Measurements from ENCODE around the gene NEK6. TPM values are rescaled to one million over a fixed set of nuclear protein-coding genes. Genes with fewer than 3 reads are reported as not detected.

Gene NEK6
- total RNA-seq, 1 donor from 2014 or later: 43.9 TPM

GRCh38 chr9:124306098-124306735, 48.5 kb downstream of the NEK6 start:
- no peaks in the 10 kb centered on the region for H3K4me1 Mint-ChIP-seq (ENCODE audit: unreplicated experiment)
- no peak for DNase-seq (ENCODE audit: low spot score)
- no peak overlapping the region for H3K27ac Mint-ChIP-seq (ENCODE audit: unreplicated experiment)
- no peak for TF ChIP-seq CTCF (IDR thresholded peaks at IDR 0.05; ENCODE audit: unreplicated experiment)
- H3K36me3 Mint-ChIP-seq (ENCODE audit: low read depth, unreplicated experiment): peaks cover 11% of the 10 kb centered on the region
- H3K4me3 Mint-ChIP-seq (ENCODE audit: unreplicated experiment): no peak overlapping the region
- peaks cover 2% of the 10 kb centered on the region for H3K27me3 Mint-ChIP-seq (ENCODE audit: unreplicated experiment)
- no peaks in the 10 kb centered on the region for H3K9me3 Mint-ChIP-seq (ENCODE audit: unreplicated experiment)

- TF ChIP-seq CTCF (IDR thresholded peaks at IDR 0.05; ENCODE audit: unreplicated experiment): no peak
- Mint-ChIP-seq H3K36me3 (ENCODE audit: low read depth, unreplicated experiment) (peaks cover 11% of the 10 kb centered on the region), H3K4me1 (ENCODE audit: unreplicated experiment) (no peaks in the 10 kb centered on the region), H3K27ac (ENCODE audit: unreplicated experiment) (no peak overlapping the region), H3K9me3 (ENCODE audit: unreplicated experiment) (no peaks in the 10 kb centered on the region), H3K4me3 (ENCODE audit: unreplicated experiment) (no peak overlapping the region), H3K27me3 (ENCODE audit: unreplicated experiment) (peaks cover 4% of the 10 kb centered on the region)
- DNase-seq (ENCODE audit: low spot score): no peak
Observed at GRCh38 chr9:124307379-124308030, 49.8 kb downstream of the NEK6 start.

- no peaks in the 10 kb centered on the region for H3K9me3 Mint-ChIP-seq (ENCODE audit: unreplicated experiment)
- H3K4me1 Mint-ChIP-seq (ENCODE audit: unreplicated experiment): no peaks in the 10 kb centered on the region
- H3K27me3 Mint-ChIP-seq (ENCODE audit: unreplicated experiment): peaks cover 4% of the 10 kb centered on the region
- DNase-seq (ENCODE audit: low spot score): no peak
- no peak overlapping the region for H3K27ac Mint-ChIP-seq (ENCODE audit: unreplicated experiment)
- TF ChIP-seq CTCF (IDR thresholded peaks at IDR 0.05; ENCODE audit: unreplicated experiment): no peak
- peaks cover 6% of the 10 kb centered on the region for H3K36me3 Mint-ChIP-seq (ENCODE audit: low read depth, unreplicated experiment)
- no peak overlapping the region for H3K4me3 Mint-ChIP-seq (ENCODE audit: unreplicated experiment)
Observed at GRCh38 chr9:124308606-124309491, 51.1 kb downstream of the NEK6 start.

- DNase-seq (ENCODE audit: low spot score): no peak
- Mint-ChIP-seq H3K27me3 (ENCODE audit: unreplicated experiment) (peaks cover 5% of the 10 kb centered on the region), H3K27ac (ENCODE audit: unreplicated experiment) (no peak overlapping the region), H3K36me3 (ENCODE audit: low read depth, unreplicated experiment) (peaks cover 4% of the 10 kb centered on the region), H3K9me3 (ENCODE audit: unreplicated experiment) (no peaks in the 10 kb centered on the region), H3K4me3 (ENCODE audit: unreplicated experiment) (no peak overlapping the region), H3K4me1 (ENCODE audit: unreplicated experiment) (no peaks in the 10 kb centered on the region)
- TF ChIP-seq CTCF (IDR thresholded peaks at IDR 0.05; ENCODE audit: unreplicated experiment): no peak
Observed at GRCh38 chr9:124309667-124310084, 51.9 kb downstream of the NEK6 start.
